ENCODE measurements around the gene TMEM61.

- TF ChIP-seq CTCF (IDR thresholded peaks at IDR 0.05; ENCODE audit: insufficient read depth, low read length, poor library complexity, severe bottlenecking) (no peak), EZH2phosphoT487 (conservative IDR thresholded peaks at IDR 0.05; ENCODE audit: low read length) (no peak)
Observed at GRCh38 chr1:54949053-54949452, 31.4 kb upstream of the TMEM61 start.

Data from SU-DHL-6 (cell line).